ENCODE measurements around the gene ZNF593.
A peak's percentile ranks its signal among the peaks of the same experiment; 100 is the strongest.

The ZNF593 gene
- total RNA-seq = 8.3 to 45.8 reads per million in 2 experiments

DNA sequence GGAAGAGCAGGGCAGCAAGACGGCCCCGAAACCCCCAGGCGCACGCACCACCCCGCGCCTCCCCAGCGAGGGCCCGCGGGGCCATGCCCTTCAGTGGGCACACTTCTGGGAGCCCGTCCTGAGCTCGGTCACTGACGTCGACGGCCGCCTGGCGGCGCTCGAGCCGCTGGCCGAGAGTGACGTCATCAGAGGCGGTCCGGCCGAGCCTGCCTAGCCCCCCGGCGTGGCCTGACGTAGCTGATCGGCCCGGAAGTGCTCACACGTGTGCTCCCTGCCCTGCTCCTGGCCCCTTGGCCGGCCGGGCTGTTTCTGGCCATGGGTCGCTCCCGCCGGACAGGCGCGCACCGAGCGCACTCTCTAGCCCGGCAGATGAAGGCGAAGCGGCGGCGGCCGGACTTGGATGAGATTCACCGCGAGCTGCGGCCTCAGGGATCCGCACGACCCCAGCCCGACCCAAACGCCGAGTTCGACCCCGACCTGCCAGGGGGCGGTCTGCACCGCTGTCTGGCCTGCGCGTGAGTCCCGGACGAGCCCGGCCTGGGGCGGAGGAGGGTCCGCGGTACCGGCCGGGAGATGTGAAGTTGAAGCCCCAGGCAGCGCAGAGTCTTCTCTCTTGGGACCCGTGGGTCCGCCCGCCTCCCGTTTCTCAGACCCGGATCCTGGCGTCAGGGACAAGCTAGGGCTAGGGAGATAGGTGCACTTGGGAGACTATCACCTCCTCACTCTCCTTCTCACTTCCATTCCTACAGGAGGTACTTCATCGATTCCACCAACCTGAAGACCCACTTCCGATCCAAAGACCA, at the start of gene ZNF593:
Gene ZNF593, plus strand, starts transcription at position 240 of the 803 bp plus-strand sequence. Its CDS starts 76 bp downstream, at position 316.
- peak; percentile 63 for DNase-seq (ENCODE audit: low read depth)

DNA sequence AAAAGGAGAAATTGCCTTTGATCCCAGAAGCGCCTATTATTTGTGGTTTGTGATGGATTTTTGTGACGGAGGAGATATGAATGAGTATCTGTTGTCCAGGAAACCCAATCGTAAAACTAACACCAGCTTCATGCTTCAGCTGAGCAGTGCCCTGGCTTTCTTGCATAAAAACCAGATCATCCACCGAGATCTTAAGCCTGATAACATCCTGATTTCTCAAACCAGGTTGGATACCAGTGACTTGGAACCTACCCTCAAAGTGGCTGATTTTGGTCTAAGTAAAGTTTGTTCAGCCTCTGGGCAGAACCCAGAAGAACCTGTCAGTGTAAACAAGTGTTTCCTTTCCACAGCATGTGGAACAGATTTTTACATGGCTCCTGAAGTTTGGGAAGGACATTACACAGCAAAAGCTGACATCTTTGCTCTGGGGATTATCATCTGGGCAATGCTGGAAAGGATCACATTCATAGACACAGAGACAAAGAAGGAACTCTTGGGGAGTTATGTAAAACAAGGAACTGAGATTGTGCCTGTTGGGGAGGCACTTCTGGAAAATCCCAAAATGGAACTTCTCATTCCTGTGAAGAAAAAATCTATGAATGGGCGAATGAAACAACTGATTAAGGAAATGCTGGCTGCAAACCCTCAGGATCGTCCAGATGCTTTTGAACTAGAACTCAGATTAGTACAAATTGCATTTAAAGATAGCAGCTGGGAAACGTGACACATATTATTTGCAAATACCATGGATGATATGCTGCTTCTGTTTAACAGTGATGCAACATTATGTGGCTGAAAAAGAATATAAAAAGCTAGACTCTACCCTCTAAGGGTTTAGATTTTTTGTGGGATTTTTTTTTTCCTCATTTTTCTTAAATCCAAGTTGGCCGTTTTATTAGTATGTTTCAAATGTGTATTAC, 47.6 kb upstream of the ZNF593 start:
- no peak for DNase-seq (ENCODE audit: low read depth)

DNA sequence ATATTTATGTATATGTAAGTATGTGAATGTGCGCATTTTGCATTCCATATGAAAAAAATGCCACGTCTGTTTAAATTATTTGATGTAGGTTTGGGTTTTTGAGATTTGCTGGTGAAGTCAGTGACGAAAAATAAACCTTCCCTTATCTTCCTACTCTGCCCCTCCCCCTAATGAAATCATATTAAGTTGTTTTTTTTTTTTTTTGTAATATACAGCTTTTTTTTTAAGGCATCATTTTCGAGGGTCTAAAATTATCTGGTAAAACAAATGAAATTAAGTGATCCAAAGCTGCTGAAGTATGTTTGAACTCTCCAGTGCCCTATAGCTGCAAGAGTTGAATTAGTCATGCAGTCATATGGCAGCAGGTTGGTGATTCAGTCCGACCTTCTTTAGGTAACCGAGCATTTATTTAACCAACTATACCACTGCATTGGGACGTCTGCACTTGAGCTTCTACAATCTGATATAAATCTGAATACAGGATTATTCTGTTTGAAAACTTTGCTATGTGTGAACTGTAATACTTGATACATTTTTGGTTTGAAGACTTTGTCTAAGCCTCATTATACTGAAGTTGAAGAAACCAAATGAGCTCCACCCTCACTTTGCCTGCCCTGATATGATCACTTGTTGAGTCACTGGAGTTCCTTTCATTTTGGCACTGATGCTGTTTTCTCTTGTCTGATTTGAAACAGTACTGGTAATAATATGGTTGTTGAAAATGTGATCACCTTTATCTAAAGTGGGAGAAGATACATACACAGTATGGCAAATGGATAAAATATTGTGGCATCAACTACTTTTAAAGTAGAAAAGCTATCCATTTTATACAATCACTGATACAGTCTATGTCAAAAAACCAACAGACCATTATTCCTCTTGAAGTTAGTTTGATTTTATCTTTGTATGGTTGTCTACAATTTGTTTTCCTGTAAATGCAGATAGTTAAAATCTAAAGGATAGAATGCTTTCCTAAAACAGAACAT, 46.4 kb upstream of the ZNF593 start:
- DNase-seq (ENCODE audit: low read depth) = no peak

DNA sequence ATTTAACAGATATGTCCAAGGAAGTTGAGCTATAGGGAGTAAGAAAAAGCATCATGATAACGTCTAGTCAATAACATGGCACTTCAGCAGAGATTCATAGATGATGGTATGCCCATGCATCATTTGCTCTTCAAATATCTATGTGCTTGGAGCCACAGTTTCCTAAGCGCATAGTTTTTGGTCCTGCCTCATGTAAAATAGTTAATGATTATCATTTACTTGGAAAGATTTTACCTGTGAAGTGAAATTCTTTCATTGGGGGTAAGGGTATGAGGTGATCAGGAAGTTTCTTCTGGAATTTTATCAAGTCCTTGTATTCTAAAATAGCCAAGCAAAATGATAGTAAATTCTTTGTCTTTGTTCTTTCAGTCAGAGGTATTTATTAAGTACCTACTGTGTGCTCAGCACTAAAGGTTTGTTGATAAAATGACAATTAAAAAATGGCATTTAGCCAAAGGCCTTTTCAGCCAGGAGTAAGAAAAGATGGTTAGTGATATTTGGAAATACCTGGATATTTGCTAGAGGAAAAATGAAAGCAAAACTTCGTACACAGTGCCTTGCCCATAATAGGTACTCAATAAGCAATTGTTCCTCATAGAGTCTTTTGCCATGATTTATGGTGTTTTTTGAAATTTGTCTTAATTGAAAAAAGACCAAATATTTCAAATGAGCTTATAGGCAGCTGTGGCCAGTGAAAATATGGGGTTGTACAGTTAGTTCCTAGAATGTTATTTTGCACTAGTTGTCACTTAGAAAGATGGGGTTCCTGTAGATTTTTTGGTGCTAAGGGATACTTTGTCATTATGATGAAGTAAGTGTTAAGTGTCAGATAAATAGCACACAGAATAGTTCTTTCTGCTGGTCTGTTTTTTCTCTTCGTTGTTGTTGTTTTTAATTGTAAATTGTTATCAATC, 45.0 kb upstream of the ZNF593 start:
- no peak for DNase-seq (ENCODE audit: low read depth)

DNA sequence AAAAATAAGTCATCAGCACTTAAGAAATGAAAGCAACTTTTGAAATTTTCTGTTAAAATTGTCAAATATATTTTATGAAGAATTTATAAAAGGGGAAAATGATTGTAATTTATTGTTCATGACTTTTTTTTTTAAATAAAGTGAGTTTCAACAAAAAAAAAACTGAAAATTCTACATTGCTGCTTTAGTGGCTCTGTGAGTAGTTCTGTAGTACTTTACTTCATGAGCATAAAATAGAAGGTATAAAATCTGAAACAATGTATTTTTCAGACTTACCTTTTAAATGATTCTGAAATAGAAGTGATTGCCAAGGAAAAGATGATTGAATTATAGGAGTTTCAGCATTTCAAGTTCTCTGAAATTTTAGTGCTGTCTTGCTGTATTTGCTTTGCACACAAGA, 44.3 kb upstream of the ZNF593 start:
- DNase-seq (ENCODE audit: low read depth) = no peak

DNA sequence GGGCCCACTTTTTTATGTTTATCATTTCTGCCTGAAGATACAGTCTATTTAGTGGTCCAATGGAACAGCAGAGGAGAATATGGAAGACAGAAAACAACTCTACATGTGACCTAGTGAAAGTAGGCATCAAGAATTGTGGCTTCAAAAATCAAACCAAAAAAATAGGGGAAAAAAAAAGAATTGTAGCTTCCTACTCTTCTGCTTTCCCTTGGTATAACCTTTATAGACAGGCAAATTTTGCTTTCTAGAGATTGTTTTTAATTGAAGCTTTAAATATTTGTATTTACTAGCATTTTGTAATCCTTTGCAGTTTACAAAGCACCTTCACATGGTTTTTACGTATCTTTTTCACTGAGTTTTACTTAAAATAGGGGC, 43.8 kb upstream of the ZNF593 start:
- DNase-seq (ENCODE audit: low read depth) = no peak

DNA sequence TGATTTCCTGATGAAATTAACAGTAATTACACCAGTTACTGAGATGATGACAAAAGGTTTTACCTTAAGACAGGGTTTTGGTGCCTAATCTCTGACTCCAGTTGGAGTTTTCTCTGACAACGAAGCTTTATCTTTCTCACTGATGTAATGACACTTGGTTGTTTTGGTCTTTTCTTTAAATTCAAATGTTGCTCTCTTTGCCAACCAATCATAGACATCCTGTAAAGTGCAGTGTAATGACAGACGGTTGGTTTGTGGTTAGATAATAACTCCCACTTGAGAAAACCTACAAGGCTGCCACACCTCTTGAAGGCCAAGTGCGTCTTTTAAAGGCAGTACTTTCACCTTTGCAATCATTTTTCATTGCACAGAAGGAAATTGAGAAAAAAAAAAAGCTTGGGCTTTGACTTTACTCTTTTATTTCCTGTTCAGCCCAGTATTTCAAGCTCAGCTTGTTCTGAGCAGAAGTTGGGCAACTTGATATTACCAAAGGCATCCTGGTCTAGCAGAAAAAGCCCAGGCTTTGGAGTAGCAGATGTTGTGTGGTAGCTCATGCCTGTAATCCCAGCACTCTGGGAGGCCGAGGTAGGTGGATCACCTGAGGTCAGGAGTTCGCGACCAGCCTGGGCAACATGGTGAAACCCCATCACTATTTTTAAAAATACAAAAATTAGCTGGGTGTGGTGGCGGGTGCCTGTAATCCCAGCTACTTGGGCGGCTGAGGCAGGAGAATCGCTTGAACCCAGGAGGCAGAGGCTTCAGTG, 43.2 kb upstream of the ZNF593 start:
- DNase-seq (ENCODE audit: low read depth) = peak; percentile 54

DNA sequence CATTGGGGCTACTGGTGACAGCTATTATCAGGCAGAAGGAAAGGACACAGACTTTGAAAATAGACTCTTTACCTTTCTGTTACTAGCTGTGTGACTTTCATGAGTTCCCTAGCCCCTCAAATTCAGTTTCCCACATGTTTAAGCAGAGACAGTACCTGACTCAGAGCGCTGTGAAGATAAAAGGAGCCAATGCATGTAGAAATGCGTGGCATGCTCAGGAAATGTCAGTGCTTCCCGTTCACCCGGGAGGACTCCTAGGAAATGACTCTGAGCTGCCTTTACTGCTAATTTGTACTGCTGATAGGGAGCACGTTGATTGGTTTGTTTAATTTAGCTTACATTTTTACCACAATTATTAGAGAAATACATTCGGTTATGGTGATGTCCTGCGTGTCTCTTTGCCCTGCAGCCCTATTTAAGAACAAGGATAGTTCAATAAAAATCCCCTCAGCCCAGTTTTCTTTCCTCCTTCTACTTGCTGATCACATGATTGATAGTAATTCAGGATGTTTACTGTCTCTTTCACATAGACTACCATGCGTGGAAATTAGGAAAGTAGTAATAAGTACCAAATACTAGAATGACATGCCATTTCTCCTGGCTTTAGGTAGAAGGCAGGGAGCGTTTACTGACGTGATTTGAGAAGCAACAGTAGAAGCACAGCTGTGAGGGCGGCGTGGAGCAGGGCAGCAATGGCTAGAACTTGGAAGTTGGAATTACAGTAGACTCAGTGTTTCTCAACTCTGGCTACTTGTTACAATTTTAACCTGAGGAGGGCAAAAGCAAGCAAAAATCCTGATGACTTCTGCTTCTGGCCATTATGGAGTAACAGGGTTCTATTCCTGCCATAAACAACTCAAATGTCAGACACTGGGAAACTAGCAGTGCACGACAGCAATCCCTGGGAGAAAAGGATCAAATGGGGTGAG, 42.2 kb upstream of the ZNF593 start:
- no peak for DNase-seq (ENCODE audit: low read depth)

DNA sequence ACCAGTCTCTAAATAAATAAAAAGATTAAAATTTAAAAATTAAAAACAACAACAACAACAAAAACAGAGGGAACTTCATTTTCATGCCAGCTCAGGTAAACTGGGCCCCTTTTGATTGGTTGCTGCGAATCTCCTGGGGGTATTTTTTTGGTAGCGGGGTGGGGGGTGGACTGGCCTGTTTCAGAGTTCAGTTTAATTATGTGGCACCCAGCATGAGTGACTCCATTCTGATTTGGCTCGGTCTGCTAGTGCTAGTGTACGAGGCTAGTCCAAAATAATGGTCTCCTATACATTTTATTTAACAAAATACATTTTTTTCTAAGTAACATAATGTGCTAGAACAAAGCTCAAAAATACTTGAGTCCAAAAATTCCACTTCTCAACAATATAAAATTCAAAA, 39.9 kb upstream of the ZNF593 start:
- no peak for DNase-seq (ENCODE audit: low read depth)

DNA sequence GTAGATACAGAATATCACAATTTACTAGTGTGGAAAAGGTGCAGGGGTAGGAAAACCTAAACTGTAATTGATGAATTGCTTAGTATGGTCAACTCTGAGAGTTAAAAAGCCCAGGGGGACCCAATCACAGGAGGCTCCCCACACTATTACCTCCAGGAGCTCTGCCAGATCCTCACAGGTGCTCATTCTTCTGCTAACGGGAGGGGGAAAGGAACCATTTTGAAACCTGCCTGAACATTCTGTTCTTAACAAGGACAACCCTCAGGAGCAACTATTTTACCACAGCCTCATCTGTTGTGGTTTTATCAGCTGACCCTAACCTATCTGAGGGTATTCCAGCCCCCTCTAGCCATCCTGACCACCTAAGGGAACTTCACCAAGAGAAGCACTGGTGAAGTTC, 39.0 kb upstream of the ZNF593 start:
- no peak for DNase-seq (ENCODE audit: low read depth)

DNA sequence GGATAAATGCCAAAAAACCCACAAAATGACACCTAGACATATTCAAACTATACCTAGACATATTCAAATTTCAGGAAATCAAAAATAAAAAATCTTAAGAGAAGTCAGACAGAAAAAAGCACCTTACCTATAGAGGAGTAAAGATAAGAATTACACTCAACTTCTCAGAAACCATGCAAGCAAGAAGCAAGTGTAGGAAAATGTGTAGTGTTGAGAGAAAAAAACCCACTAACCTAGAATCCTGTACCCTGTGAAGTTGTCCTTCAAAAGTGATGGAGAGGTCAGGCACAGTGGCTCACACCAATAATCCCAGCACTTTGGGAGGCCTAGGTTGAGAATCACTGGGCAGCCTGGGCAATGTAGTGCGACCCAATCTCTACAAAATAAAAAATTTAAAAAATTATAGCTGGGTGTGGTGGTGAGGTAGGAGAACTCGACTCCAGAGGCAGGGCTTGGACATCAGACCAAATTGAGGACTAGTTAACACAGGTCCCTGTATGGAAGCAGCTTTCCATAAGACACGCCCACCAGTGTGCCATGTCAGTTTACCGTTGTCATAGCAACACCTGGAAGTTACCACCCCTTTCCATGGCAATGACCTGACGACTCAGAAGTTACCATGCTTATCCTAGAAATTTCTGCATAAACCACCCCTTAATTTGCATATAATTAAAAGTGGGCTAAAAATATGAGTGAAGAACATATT, 37.4 kb upstream of the ZNF593 start:
- no peak for DNase-seq (ENCODE audit: low read depth)

DNA sequence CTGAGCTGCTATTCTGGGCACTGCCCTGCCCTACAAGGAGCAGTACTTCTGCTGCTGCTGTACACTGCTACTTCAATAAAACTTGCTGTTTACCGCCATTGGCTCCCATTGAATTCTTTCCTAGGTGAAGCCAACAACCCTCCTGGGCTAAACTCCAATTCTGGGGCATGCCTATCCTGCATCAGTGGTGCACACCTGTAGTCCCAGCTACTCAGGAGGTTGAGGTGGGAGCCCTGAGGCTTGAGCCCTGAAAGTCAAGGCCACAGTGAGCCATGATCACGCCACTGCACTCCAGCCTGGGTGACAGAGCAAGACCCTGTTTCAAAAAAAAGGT, 36.9 kb upstream of the ZNF593 start:
- no peak for DNase-seq (ENCODE audit: low read depth)

DNA sequence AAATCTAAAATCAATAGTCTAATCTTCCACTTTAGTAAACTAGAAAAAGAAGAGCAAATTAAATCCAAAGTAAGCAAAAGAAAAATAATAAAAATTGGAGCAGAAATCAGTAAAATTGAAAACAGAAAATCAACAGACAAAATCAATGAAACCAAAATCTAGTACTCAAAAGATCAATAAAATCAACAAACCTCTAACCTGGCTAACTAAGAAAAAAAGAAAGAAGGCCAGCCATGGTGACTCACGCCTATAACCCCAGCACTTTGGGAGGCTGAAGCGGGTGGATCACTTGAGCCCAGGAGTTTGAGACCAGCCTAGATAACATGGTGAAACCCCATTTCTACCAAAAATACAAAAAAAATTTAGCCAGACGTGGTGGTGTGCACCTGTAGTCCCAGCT, 35.2 kb upstream of the ZNF593 start:
- DNase-seq (ENCODE audit: low read depth) = no peak

DNA sequence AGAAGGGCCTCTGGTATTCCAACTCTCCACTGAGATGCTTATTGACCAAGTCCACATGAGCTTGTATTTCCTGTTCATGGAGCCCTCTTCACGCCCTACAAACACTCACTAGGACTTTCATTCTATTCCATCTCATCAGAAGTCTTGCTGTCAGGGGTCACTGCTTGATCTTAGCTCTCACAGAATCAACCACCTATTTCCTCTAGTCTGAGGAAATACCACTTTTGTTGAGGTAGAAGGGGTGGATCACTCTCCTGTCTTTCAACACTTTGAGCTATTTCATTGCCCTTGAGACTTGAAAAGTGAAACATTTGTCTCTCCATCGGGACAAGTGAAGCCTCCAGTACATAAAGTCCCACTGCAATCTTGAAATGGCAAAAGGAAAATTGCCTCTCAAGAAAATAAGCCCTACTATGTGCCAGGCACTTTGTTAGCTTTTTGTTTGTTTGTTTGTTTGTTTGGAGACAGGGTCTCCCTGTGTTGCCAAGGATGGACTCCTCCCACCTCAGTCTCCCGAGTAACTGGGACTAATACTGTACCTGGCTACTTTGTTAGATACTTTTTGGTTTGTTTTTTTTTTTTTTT, 30.6 kb upstream of the ZNF593 start:
- no peak for DNase-seq (ENCODE audit: low read depth)

DNA sequence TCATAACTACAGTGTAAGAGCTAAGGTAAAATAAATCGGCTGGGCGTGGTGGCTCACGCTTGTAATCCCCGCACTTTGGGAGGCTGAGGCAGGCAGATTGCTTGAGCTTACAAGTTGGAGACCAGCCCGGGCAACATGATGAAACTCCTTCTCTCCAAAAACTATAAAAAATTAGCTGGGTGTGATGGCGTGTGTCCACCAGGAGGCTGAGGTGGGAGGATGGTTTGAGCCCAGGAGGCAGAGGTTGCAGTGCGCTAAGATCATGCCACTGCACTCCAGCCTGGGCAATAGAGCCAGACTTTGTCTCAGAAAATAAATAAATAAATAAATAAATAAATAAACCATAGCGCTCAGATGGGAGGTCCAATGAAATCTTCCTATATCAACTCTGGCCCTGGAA, 27.5 kb upstream of the ZNF593 start:
- DNase-seq (ENCODE audit: low read depth) = no peak

DNA sequence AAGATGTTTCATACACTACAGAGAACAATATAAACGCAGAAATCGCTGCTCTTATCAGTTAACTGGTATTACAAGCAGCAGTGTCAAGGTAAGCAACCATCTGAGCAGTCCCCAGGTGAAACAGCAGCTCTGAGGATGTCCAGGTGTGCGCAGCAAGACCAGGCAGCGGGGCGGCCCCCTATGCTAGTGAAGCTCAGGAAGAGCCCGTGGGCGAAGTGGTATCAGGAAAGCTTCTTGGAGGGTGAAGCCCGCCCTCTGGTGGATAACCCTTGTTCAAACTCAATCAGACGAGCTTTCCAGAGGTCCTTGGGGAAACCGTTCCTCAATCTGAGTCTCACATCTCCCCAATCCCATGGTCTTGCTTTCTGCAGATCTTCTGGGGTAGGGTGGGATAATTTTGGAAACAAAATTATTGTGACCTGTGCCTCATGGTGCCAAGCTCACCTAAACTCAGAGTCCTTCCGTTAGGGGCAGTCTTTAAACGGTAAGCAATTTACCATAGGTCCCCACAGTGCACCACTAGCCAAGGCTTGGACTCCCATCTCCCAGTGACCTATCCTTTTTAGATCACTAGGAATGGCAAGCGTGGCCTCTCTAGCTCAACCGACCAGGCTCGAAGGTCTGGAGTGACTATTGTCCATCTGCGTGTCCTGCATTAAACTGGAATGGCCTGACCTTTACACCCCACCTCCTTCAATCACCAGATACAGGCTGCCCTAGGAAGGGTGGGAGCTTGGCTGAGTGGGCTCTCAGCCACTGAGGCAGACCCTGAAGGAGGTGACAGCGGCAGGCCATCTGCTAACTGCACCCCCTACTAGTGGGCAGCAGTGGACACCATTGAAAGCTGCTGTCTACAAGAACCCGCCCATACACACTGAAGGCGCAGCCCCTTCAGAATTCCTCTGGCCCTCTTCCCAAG, 24.4 kb upstream of the ZNF593 start:
- DNase-seq (ENCODE audit: low read depth) = peak; percentile 65

DNA sequence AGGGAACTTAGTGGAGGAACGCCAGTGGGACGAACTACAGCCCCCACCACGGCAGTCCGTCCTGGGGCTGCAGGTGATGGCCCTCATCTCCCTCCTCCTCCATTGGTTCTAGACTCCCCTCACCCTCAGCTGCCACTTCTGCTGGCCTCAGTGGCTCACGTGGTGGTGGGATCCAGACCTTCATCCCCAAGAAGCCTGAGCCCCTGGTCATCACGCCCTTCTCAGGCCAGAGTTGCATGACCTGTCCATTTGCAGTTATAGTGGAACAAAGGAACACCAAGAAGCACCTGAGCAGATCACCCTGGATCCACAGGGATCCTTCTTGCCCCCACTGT, 23.8 kb upstream of the ZNF593 start:
- DNase-seq (ENCODE audit: low read depth) = no peak
